Calu3 (cell line): ENCODE results near the gene C20orf202. TPM values are rescaled to one million over a fixed set of nuclear protein-coding genes. Genes with fewer than 3 reads are reported as not detected.

Experiments
- BruUV-seq: library from RNA; stranded (reverse); fragments of 400-500 nt; replicated peaks from 2 replicates; lab custom pipeline; 2021; lab: Mats Ljungman, UMichigan
- CTCF ChIA-PET: fragments of 300-600 bp; sonication (Branson Sonifier 250); formaldehyde crosslinking; loops from one replicate; lab custom pipeline; 2022; ENCODE audit warnings: antibody characterized with exemption; lab: Charles Lee
- DNase-seq: peaks from one replicate; pipeline ENCODE4 v3.0.0; 2022
- H3K27ac Mint-ChIP-seq: one replicate; pipeline ENCODE4 v1.8.0; 2022; ENCODE audit warnings: mixed read lengths; ENCODE audit not compliant: unreplicated experiment
- H3K27me3 Mint-ChIP-seq: one replicate; pipeline ENCODE4 v1.8.0; 2022; ENCODE audit warnings: mixed read lengths; ENCODE audit not compliant: unreplicated experiment
- H3K36me3 Mint-ChIP-seq: one replicate; pipeline ENCODE4 v1.8.0; 2022; ENCODE audit warnings: mild to moderate bottlenecking, moderate library complexity, mixed read lengths; ENCODE audit not compliant: insufficient read depth, unreplicated experiment
- H3K4me1 Mint-ChIP-seq: one replicate; pipeline ENCODE4 v1.8.0; 2022; ENCODE audit warnings: mild to moderate bottlenecking, low read depth, mixed read lengths; ENCODE audit not compliant: unreplicated experiment
- H3K4me3 Mint-ChIP-seq: one replicate; pipeline ENCODE4 v1.8.0; 2022; ENCODE audit warnings: mild to moderate bottlenecking, low read depth, moderate library complexity, mixed read lengths; ENCODE audit not compliant: unreplicated experiment
- H3K9me3 Mint-ChIP-seq: one replicate; pipeline ENCODE4 v1.8.0; 2022; ENCODE audit warnings: low read depth, mixed read lengths; ENCODE audit not compliant: unreplicated experiment
- CTCF ChIP-seq: fragments of 200-600 bp; IDR thresholded peaks from one replicate; pipeline ENCODE4 v1.8.0; 2022; ENCODE audit warnings: antibody characterized with exemption; ENCODE audit not compliant: unreplicated experiment
- intact Hi-C: fragments of 100-400 bp; cut with micrococcal nuclease; formaldehyde crosslinking; loops from one replicate; pipeline ENCODE4 v1.10.0; 2022; ENCODE audit not compliant: unreplicated experiment
- total RNA-seq: library from RNA; stranded (reverse); gene quantifications from 2 replicates; pipeline ENCODE4 v1.2.3, GENCODE V29; 2022

C20orf202 gene
- total RNA-seq, 1 experiment from 2014 or later: not detected

GRCh38 chr20:1240549-1240948 lies 37.3 kb downstream of the C20orf202 start:
- no peaks in the 10 kb centered on the region for H3K36me3 Mint-ChIP-seq
- intact Hi-C loops: no loop called here

DNA sequence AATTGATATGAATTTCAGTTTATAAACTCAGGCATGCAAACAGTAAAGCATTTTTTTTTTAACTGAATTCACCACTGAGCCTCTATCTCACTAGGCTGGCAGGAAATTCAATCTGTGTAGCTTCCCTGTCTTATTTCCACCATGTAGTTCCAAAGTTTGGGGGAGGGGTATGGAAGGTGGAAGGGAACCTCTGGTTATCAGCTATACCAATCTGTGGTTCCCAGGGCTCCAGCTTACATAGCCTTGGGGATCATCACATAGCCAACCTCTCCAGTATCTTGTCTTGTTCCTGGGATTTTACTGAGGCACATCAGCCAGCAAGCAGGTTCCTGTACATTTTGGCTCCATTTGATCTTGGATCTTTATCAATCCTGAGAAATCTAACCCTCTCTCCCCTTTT lies 38.2 kb downstream of the C20orf202 start:
- CTCF ChIA-PET: no interaction called here
- no peak for DNase-seq
- Mint-ChIP-seq H3K4me3 (no peak overlapping the region), H3K27ac (no peak overlapping the region), H3K36me3 (no peaks in the 10 kb centered on the region), H3K9me3 (no peaks in the 10 kb centered on the region), H3K4me1 (no peaks in the 10 kb centered on the region), H3K27me3 (peaks cover 29% of the 10 kb centered on the region)
- TF ChIP-seq CTCF: no peak
- intact Hi-C loops: no loop called here
- no TSS peak for BruUV-seq

More at GRCh38 chr20:1240549-1240948, 37.3 kb downstream of the C20orf202 start:
- no peak for TF ChIP-seq CTCF
- peaks cover 38% of the 10 kb centered on the region for H3K27me3 Mint-ChIP-seq
- no peak overlapping the region for H3K4me3 Mint-ChIP-seq
- H3K27ac Mint-ChIP-seq: no peak overlapping the region
- CTCF ChIA-PET: no interaction called here
- BruUV-seq: no TSS peak
- no peaks in the 10 kb centered on the region for H3K4me1 Mint-ChIP-seq
- DNase-seq: no peak
- no peaks in the 10 kb centered on the region for H3K9me3 Mint-ChIP-seq

- intact Hi-C loops: no loop called here
- Mint-ChIP-seq H3K4me3 (no peak overlapping the region), H3K27ac (no peak overlapping the region), H3K27me3 (peaks cover 22% of the 10 kb centered on the region), H3K9me3 (no peaks in the 10 kb centered on the region), H3K4me1 (no peaks in the 10 kb centered on the region), H3K36me3 (no peaks in the 10 kb centered on the region)
- TF ChIP-seq CTCF: no peak
- DNase-seq: no peak
- CTCF ChIA-PET: no interaction called here
- no TSS peak for BruUV-seq
These were observed 38.8 kb downstream of the C20orf202 start for GRCh38 chr20:1242099-1242498.

- no peak for TF ChIP-seq CTCF
- H3K36me3 Mint-ChIP-seq: no peaks in the 10 kb centered on the region
- no TSS peak for BruUV-seq
- H3K4me1 Mint-ChIP-seq: no peaks in the 10 kb centered on the region
- CTCF ChIA-PET: no interaction called here
- H3K27ac Mint-ChIP-seq: no peak overlapping the region
- intact Hi-C loops: no loop called here
- no peaks in the 10 kb centered on the region for H3K9me3 Mint-ChIP-seq
- H3K4me3 Mint-ChIP-seq: no peak overlapping the region
- DNase-seq: no peak
- peaks cover 18% of the 10 kb centered on the region for H3K27me3 Mint-ChIP-seq
These were observed 39.3 kb downstream of the C20orf202 start for GRCh38 chr20:1242530-1242929.
